Activated T-cell treated with anti-CD3 and anti-CD28 coated beads, Interleukin-2, amount 50 U/mL, for 4 hours (primary cell): ENCODE measurements around the gene ANKRD31. TPM values are rescaled to one million over a fixed set of nuclear protein-coding genes. Genes with fewer than 3 reads are reported as not detected.
"Not testable (repeated sequence)": the region's sequence is repeated elsewhere in the genome, so short reads cannot be mapped to it uniquely, and the experiment has no call there.

Source experiments
- ATAC-seq, 2 donors: fragments of 200-7000 bp; cut with Tn5 transposase; one replicate each; pipeline ENCODE4 v1.10.0; 2021
- DNase-seq: peaks from one replicate; pipeline ENCODE4 v3.0.0-alpha.2; 2020
- H3K27me3 Mint-ChIP-seq: one replicate; pipeline ENCODE4 v1.8.0; 2021; ENCODE audit warnings: low read depth, mixed read lengths
- H3K36me3 Mint-ChIP-seq: one replicate; pipeline ENCODE4 v1.8.0; 2022; ENCODE audit warnings: mixed read lengths; ENCODE audit not compliant: insufficient read depth
- H3K4me1 Mint-ChIP-seq: one replicate; pipeline ENCODE4 v1.8.0; 2021; ENCODE audit warnings: low read depth, mixed read lengths
- H3K4me3 Mint-ChIP-seq: one replicate; pipeline ENCODE4 v1.8.0; 2021; ENCODE audit warnings: mild to moderate bottlenecking, moderate library complexity, mixed read lengths
- H3K9me3 Mint-ChIP-seq: one replicate; pipeline ENCODE4 v1.8.0; 2021; ENCODE audit warnings: mixed read lengths
- total RNA-seq, 3 donors: library from RNA; stranded (reverse); gene quantifications; one replicate each; pipeline ENCODE4 v1.2.1, GENCODE V29; 2021

Gene ANKRD31
- total RNA-seq, 3 donors from 2014 or later: 0.37 to 0.56 (median 0.41) TPM

DNA sequence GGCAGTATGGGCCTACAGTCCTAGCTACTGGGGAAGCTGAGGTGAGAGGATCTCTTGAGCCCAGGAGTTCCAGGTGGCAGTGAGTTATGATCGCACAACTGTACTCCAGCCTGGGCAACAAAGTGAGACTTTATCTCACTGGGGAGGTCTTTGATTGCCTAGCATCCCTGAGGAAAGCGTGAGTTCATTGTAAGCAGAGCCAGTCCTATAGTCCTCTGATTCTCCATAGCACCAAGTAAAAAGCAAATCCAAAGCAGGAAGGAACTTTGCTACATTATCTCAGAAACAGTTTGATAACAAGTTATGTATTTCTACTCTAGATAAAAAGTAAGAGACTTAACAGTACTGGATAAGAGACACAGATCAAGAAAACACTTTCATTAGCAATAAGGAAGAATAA is 37.6 kb downstream of the ANKRD31 start:
- H3K9me3 Mint-ChIP-seq: no peaks in the 10 kb centered on the region
- peaks cover 2% of the 10 kb centered on the region for H3K36me3 Mint-ChIP-seq
- H3K27me3 Mint-ChIP-seq: no peaks in the 10 kb centered on the region
- ATAC-seq (no peak), DNase-seq (no peak)
- H3K4me1 Mint-ChIP-seq: no peaks in the 10 kb centered on the region
- no peak overlapping the region for H3K4me3 Mint-ChIP-seq

DNA sequence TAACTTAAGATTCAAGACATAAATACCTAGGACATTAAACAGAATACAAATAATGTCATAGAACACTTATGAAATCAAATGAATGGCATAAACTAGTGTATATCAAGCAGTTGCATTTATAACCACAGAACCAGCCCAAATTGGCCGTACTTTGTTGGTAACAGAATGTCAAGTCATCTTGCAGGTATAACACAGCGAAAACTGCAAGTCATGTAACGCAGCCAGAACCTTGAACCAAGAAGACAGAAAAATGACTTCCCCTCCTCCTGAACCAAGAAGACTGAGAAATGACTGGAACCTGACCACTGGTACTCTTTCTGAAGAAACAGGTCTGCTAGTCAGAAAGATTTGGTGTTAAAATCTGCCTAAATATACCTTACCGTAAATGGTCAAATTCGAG is 38.9 kb downstream of the ANKRD31 start:
- ATAC-seq: no peak
- Mint-ChIP-seq H3K4me1 (peaks cover 5% of the 10 kb centered on the region), H3K27me3 (no peaks in the 10 kb centered on the region), H3K36me3 (peaks cover 2% of the 10 kb centered on the region), H3K9me3 (no peaks in the 10 kb centered on the region), H3K4me3 (no peak overlapping the region)
- no peak for DNase-seq

DNA sequence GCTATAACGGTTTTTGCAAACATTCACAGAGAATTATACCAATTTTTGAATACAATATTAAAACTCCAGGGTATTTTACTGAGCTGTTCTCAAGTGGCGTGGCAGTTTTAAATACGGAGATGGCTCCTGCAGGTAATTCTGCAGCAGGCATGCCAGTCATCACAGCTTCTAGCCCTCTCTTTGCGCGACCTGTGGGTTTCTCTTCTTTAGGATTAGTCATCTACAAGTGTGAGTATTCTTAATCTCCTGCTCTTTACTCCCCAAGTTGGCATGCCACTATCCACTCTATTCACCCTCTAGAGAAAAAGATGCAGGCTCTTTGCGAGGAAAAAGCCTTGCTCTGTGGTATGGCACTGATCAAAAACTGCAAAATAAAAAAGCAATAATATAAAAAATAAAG is 43.9 kb downstream of the ANKRD31 start:
- H3K36me3 Mint-ChIP-seq: peaks cover 2% of the 10 kb centered on the region
- H3K27me3 Mint-ChIP-seq: no peaks in the 10 kb centered on the region
- H3K4me3 Mint-ChIP-seq: no peak overlapping the region
- ATAC-seq: peak in 1 of 2 donors; percentile 73
- H3K4me1 Mint-ChIP-seq: peaks cover 13% of the 10 kb centered on the region
- DNase-seq: no peak
- no peaks in the 10 kb centered on the region for H3K9me3 Mint-ChIP-seq

GRCh38 chr5:75192264-75192663 is 44.4 kb downstream of the ANKRD31 start:
- peaks cover 2% of the 10 kb centered on the region for H3K36me3 Mint-ChIP-seq
- peak; percentile 37 to 43 for ATAC-seq
- DNase-seq: no peak
- no peak overlapping the region for H3K4me3 Mint-ChIP-seq
- H3K9me3 Mint-ChIP-seq: no peaks in the 10 kb centered on the region
- H3K27me3 Mint-ChIP-seq: no peaks in the 10 kb centered on the region
- peaks cover 13% of the 10 kb centered on the region for H3K4me1 Mint-ChIP-seq

DNA sequence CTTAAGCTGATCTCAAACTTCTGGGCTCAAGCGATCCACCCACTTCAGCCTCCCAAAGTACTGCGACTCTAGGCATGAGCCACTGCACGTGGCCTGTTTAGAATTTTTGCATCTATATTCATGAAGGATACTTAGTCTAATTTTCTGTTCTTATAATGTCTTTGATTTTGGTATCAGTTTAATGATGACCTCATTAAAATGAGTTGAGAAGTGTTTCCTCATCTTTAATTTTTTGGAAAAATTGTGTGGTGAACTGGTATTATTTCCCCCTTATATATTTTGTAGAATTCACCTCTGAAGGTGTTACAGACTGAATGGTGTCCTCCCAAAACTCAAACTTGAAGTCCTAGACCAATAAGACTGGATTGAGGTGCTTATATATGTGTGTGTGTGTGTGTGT is 46.5 kb downstream of the ANKRD31 start:
- DNase-seq: no peak
- Mint-ChIP-seq H3K4me3 (no peak overlapping the region), H3K36me3 (no peaks in the 10 kb centered on the region), H3K27me3 (no peaks in the 10 kb centered on the region), H3K9me3 (no peaks in the 10 kb centered on the region), H3K4me1 (peaks cover 16% of the 10 kb centered on the region)
- no peak for ATAC-seq

GRCh38 chr5:75189353-75189752 is 47.3 kb downstream of the ANKRD31 start:
- ATAC-seq: no peak
- H3K9me3 Mint-ChIP-seq: no peaks in the 10 kb centered on the region
- no peaks in the 10 kb centered on the region for H3K36me3 Mint-ChIP-seq

DNA sequence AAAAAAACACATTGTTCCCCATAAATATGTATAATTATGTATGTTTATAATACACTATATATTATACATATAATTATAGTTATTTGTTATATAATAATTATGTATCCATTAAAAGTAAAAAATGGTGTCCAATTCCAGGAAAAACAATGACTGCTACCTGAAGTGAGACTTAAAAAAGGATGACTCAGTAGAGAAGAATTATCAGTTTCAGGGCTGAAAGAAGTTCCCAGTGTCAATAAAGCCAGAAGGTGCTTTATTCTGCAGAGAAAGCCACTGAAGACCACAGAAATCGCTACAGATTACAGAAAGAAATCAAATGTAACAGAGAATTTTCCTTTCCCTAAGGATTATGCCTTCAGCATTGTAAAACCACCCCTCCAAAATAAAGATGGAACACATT is 50.9 kb downstream of the ANKRD31 start:
- no peak for DNase-seq
- Mint-ChIP-seq H3K36me3 (peaks cover 2% of the 10 kb centered on the region), H3K27me3 (no peaks in the 10 kb centered on the region), H3K4me3 (no peak overlapping the region), H3K9me3 (no peaks in the 10 kb centered on the region), H3K4me1 (peaks cover 7% of the 10 kb centered on the region)
- ATAC-seq: no peak

More at GRCh38 chr5:75189353-75189752, 47.3 kb downstream of the ANKRD31 start:
- H3K27me3 Mint-ChIP-seq: no peaks in the 10 kb centered on the region
- H3K4me1 Mint-ChIP-seq: peaks cover 16% of the 10 kb centered on the region
- H3K4me3 Mint-ChIP-seq: no peak overlapping the region
- DNase-seq: no peak

- not testable (repeated sequence) for DNase-seq, H3K9me3 Mint-ChIP-seq, H3K36me3 Mint-ChIP-seq, H3K27me3 Mint-ChIP-seq, ATAC-seq, H3K4me1 Mint-ChIP-seq, H3K4me3 Mint-ChIP-seq
These were observed 60.7 kb downstream of the ANKRD31 start for GRCh38 chr5:75176009-75176408.

GRCh38 chr5:75174872-75175271 is 61.8 kb downstream of the ANKRD31 start:
- H3K27me3 Mint-ChIP-seq: not testable (repeated sequence)

GRCh38 chr5:75169516-75169915 is 67.2 kb downstream of the ANKRD31 start:
- Mint-ChIP-seq H3K4me3 (no peak overlapping the region), H3K27me3 (no peaks in the 10 kb centered on the region), H3K36me3 (peaks cover 8% of the 10 kb centered on the region), H3K4me1 (no peaks in the 10 kb centered on the region), H3K9me3 (peaks cover 3% of the 10 kb centered on the region)
- DNase-seq (no peak), ATAC-seq (no peak)

More at GRCh38 chr5:75174872-75175271, 61.8 kb downstream of the ANKRD31 start:
- H3K4me1 Mint-ChIP-seq, H3K9me3 Mint-ChIP-seq, H3K4me3 Mint-ChIP-seq, DNase-seq, H3K36me3 Mint-ChIP-seq, ATAC-seq: not testable (repeated sequence)

- no peak for DNase-seq
- Mint-ChIP-seq H3K27me3 (no peaks in the 10 kb centered on the region), H3K9me3 (no peaks in the 10 kb centered on the region), H3K4me1 (no peaks in the 10 kb centered on the region), H3K4me3 (no peak overlapping the region), H3K36me3 (peaks cover 3% of the 10 kb centered on the region)
- ATAC-seq: no peak
These were observed 68.5 kb downstream of the ANKRD31 start for GRCh38 chr5:75168026-75168735.

DNA sequence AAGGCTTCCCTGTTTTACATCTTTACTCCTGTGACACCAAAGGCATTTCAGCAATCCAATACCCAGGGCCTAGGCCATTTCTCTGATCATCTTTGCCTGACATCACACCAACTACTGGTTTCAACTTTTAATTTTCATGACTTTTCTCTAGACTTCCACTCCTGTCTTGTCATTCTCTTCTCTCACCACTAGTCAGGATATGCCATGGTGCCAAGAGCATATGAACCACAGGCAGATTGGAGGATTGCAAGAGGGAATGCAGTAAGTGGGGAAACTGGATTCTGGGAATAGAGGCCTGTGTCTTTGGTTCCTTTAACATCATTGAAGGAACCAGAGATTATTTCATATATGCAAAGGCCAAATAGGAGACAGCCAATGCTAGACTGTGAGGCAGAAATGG is 69.3 kb downstream of the ANKRD31 start:
- ATAC-seq (no peak), DNase-seq (no peak)
- H3K4me3 Mint-ChIP-seq: no peak overlapping the region
- no peaks in the 10 kb centered on the region for H3K9me3 Mint-ChIP-seq
- H3K36me3 Mint-ChIP-seq: peaks cover 2% of the 10 kb centered on the region
- H3K4me1 Mint-ChIP-seq: no peaks in the 10 kb centered on the region
- H3K27me3 Mint-ChIP-seq: no peaks in the 10 kb centered on the region

DNA sequence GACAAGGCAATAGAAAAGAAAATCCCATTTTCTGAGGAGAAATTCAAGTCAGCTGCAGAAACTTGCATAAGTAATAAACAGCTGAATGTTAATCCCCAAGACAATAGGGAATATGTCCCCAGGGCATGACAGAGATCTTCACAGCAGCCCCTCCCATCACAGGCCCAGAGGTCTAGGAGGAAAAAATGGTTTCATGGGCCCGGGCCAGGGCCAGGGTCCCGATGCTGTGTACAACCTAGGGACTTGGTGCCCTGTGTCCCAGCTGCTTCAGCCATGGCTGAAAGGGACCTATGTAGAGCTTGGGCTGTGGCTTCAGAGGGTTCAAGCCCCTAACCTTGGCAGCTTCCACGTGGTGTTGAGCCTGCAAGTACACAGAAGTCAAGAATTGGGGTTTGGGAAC is 75.2 kb downstream of the ANKRD31 start:
- peaks cover 33% of the 10 kb centered on the region for H3K9me3 Mint-ChIP-seq
- H3K36me3 Mint-ChIP-seq: peaks cover 16% of the 10 kb centered on the region
- not testable (repeated sequence) for H3K4me3 Mint-ChIP-seq, DNase-seq, H3K4me1 Mint-ChIP-seq, ATAC-seq, H3K27me3 Mint-ChIP-seq

GRCh38 chr5:75156585-75156984 is 80.1 kb downstream of the ANKRD31 start:
- no peak for ATAC-seq
- Mint-ChIP-seq H3K4me1 (no peaks in the 10 kb centered on the region), H3K4me3 (no peak overlapping the region), H3K36me3 (peaks cover 14% of the 10 kb centered on the region), H3K27me3 (no peaks in the 10 kb centered on the region), H3K9me3 (peaks cover 38% of the 10 kb centered on the region)
- no peak for DNase-seq

- Mint-ChIP-seq H3K27me3 (no peaks in the 10 kb centered on the region), H3K4me1 (peaks cover 5% of the 10 kb centered on the region), H3K9me3 (peaks cover 18% of the 10 kb centered on the region), H3K4me3 (no peak overlapping the region), H3K36me3 (peaks cover 2% of the 10 kb centered on the region)
- ATAC-seq: no peak
- no peak for DNase-seq
These were observed 83.8 kb downstream of the ANKRD31 start for GRCh38 chr5:75152860-75153259.
